HepG2 (cell line): ENCODE data around the gene TICAM2. TPM values are rescaled to one million over a fixed set of nuclear protein-coding genes. Genes with fewer than 3 reads are reported as not detected.

Source experiments
- ATAC-seq: fragments of 200-7000 bp; cut with Tn5 transposase; 3 replicates; pipeline ENCODE4 v1.9.1; 2020; ENCODE audit warnings: mild to moderate bottlenecking, moderate library complexity
- BruUV-seq: library from RNA; stranded (reverse); fragments of 400-500 nt; replicated peaks from 2 replicates; lab custom pipeline; 2021; lab: Mats Ljungman, UMichigan
- CTCF ChIA-PET: fragments of 300-600 bp; formaldehyde crosslinking; extraction: SDS; loops from one replicate; lab custom pipeline; 2021; ENCODE audit warnings: low total read pairs, inconsistent platforms, low intra/inter-chr PET ratio; lab: Yijun Ruan, JAX
- POLR2A ChIA-PET: fragments of 350-600 bp; sonication (Branson Sonifier 250); formaldehyde crosslinking; loops from one replicate; lab custom pipeline; 2020; ENCODE audit warnings: antibody characterized with exemption, inconsistent platforms; lab: Yijun Ruan, JAX
- DNase-seq: peaks from one replicate; pipeline ENCODE4 v3.0.0-alpha.2; 2015; ENCODE audit warnings: low spot score
- FAIRE-seq: peaks from 3 replicates; lab custom pipeline; 2011; peaks lifted over from hg19 to GRCh38; lab: Jason Lieb, UNC
- H2AFZ ChIP-seq: one replicate; pipeline ENCODE4 v1.6.1; 2011; ENCODE audit warnings: low read length, inconsistent platforms
- H3K27ac ChIP-seq: fragments of 300-600 bp; 3 replicates; pipeline ENCODE4 v1.8.0; 2011; ENCODE audit warnings: mixed run types, mild to moderate bottlenecking, mixed read lengths, low read length, inconsistent platforms; ENCODE audit not compliant: insufficient read depth; ENCODE audit errors: extremely low read length
- H3K27me3 ChIP-seq, 2 experiments: fragments of 200-600 bp in 1 of 2; 2 replicates in 1 of 2; 3 replicates in 1 of 2; pipeline versions ENCODE4 v1.6.0 to v1.8.0; 2011; ENCODE audit warnings: low read length in 2 of 2, mild to moderate bottlenecking in 2 of 2, moderate library complexity in 2 of 2, inconsistent platforms in 1 of 2; ENCODE audit not compliant: insufficient read depth in 2 of 2, control insufficient read depth in 1 of 2
- H3K36me3 ChIP-seq, 2 experiments: fragments of 200-600 bp in 1 of 2; replicated peaks in 1 of 2; 2 replicates in 1 of 2; 3 replicates in 1 of 2; pipeline versions ENCODE4 v1.5.1 to v1.8.0; 2011; ENCODE audit warnings: low read length in 2 of 2, inconsistent platforms in 1 of 2; ENCODE audit not compliant: insufficient read depth in 2 of 2, control insufficient read depth in 1 of 2
- H3K4me1 ChIP-seq: 2 replicates; pipeline ENCODE4 v1.5.1; 2012; ENCODE audit warnings: low read length, inconsistent platforms; ENCODE audit not compliant: insufficient read depth
- H3K4me2 ChIP-seq: 2 replicates; pipeline ENCODE4 v1.6.0; 2011; ENCODE audit warnings: low read depth, low read length, inconsistent platforms
- H3K4me3 ChIP-seq, 3 experiments: fragments of 200-600 bp in 1 of 3; sonication (generic), shearing (Covaris generic) in 1 of 3; replicated peaks in 1 of 3; 2 replicates each; pipeline ENCODE4 v1.5.1; 2011 to 2016; ENCODE audit warnings: low read length in 3 of 3, inconsistent platforms in 2 of 3, low read depth in 2 of 3, mild to moderate bottlenecking in 2 of 3, control low read depth in 1 of 3, mixed read lengths in 1 of 3; ENCODE audit not compliant: insufficient read depth in 1 of 3
- H3K79me2 ChIP-seq: one replicate; pipeline ENCODE4 v1.6.1; 2011; ENCODE audit warnings: low read length, inconsistent platforms; ENCODE audit not compliant: insufficient read depth
- H3K9ac ChIP-seq: 2 replicates; pipeline ENCODE4 v1.6.0; 2011; ENCODE audit warnings: mild to moderate bottlenecking, low read depth, low read length, inconsistent platforms; ENCODE audit not compliant: insufficient read depth
- H3K9me3 ChIP-seq: 2 replicates; pipeline ENCODE4 v1.5.1; 2012; ENCODE audit warnings: mild to moderate bottlenecking, low read length
- H4K20me1 ChIP-seq: 2 replicates; pipeline ENCODE4 v1.6.0; 2011; ENCODE audit warnings: inconsistent platforms, mild to moderate bottlenecking, low read length, moderate library complexity; ENCODE audit not compliant: insufficient read depth
- CERS6 ChIP-seq: sonication (generic); formaldehyde crosslinking; IDR thresholded peaks from 2 replicates; pipeline ENCODE4 v1.5.0; 2020; ENCODE audit warnings: missing genetic modification reagents
- MZF1 ChIP-seq: sonication (generic); formaldehyde crosslinking; IDR thresholded peaks from 2 replicates; pipeline ENCODE4 v1.8.1; 2023; ENCODE audit warnings: mild to moderate bottlenecking, missing genetic modification reagents, borderline replicate concordance
- NFIC ChIP-seq: IDR thresholded peaks from 2 replicates; pipeline ENCODE4 v1.6.1; 2012; ENCODE audit warnings: mild to moderate bottlenecking, low read length, inconsistent platforms
- POLR2AphosphoS2 ChIP-seq: IDR thresholded peaks from 2 replicates; pipeline ENCODE4 v1.6.1; 2011; ENCODE audit warnings: low read depth, low read length, improper control_type of control experiment
- ZNF121 ChIP-seq: sonication (generic); formaldehyde crosslinking; IDR thresholded peaks from 2 replicates; pipeline ENCODE4 v1.5.0; 2020; ENCODE audit warnings: mild to moderate bottlenecking, missing genetic modification reagents
- ZNF24 ChIP-seq: fragments of 450-650 bp; IDR thresholded peaks from 2 replicates; pipeline ENCODE4 v1.6.1; 2017; ENCODE audit warnings: antibody characterized with exemption, mild to moderate bottlenecking
- ZNF33B ChIP-seq: sonication (generic); formaldehyde crosslinking; IDR thresholded peaks from 2 replicates; pipeline ENCODE4 v1.5.1; 2020; ENCODE audit warnings: mild to moderate bottlenecking, missing genetic modification reagents
- ZNF441 ChIP-seq: sonication (generic); formaldehyde crosslinking; IDR thresholded peaks from 2 replicates; pipeline ENCODE4 v1.7.0; 2021; ENCODE audit warnings: missing genetic modification reagents, borderline replicate concordance
- ZNF446 ChIP-seq: sonication (generic); formaldehyde crosslinking; IDR thresholded peaks from 2 replicates; pipeline ENCODE4 v1.5.0; 2020; ENCODE audit warnings: mild to moderate bottlenecking, missing genetic modification reagents
- ZNF552 ChIP-seq: sonication (generic); formaldehyde crosslinking; IDR thresholded peaks from 2 replicates; pipeline ENCODE4 v1.9.0; 2022; ENCODE audit warnings: missing genetic modification reagents, mild to moderate bottlenecking, borderline replicate concordance
- ZNF747 ChIP-seq: sonication (generic); formaldehyde crosslinking; IDR thresholded peaks from 2 replicates; pipeline ENCODE4 v1.8.1; 2023; ENCODE audit warnings: missing genetic modification reagents, mild to moderate bottlenecking, borderline replicate concordance
- WGBS: methylation state at CpG from one replicate; pipeline ENCODE4 v1.1.6; 2017; ENCODE audit warnings: low lambda C conversion rate; 5-methylcytosine and 5-hydroxymethylcytosine counted together
- in situ Hi-C: cut with HindIII; loops from 2 replicates; pipeline ENCODE4 v1.10.0; 2017; ENCODE audit warnings: low pct_unique_long_range_greater_than_20kb; ENCODE audit not compliant: extremely low pct_ligation_motif_present
- intact Hi-C: fragments of 100-400 bp; cut with micrococcal nuclease; formaldehyde crosslinking; loops from one replicate; pipeline ENCODE4 v1.10.0; 2022; ENCODE audit not compliant: unreplicated experiment
- polyA plus RNA-seq, 8 experiments: library from polyadenylated mRNA; depleted of rRNA in 3 of 8; stranded (reverse) in 7 of 8; unstranded in 1 of 8; fragments of >200 nt; fragmentation: Illumina TruSeq in 4 of 8; extraction: Trizol in 4 of 8; gene quantifications; 2 replicates each; pipeline versions ENCODE4 v1.2.1 to v1.2.3, GENCODE V29; 2011 to 2016; ENCODE audit warnings: low read depth in 4 of 8, missing spikeins in 1 of 8, mixed read lengths in 1 of 8; ENCODE audit not compliant: insufficient read depth in 1 of 8
- total RNA-seq, 5 experiments: library from RNA; depleted of rRNA; stranded (reverse); fragments of >200 nt; fragmentation: Illumina TruSeq; extraction: Trizol; gene quantifications; 2 replicates each; pipeline ENCODE4 v1.2.3, GENCODE V29; 2016; ENCODE audit warnings: low read depth in 1 of 5
- TF ChIP-seq, protein P1 (sequence below): sonication (generic); formaldehyde crosslinking; IDR thresholded peaks from 2 replicates; pipeline ENCODE4 v1.4.0; 2020; ENCODE audit warnings: mild to moderate bottlenecking, low read depth, missing genetic modification reagents

The TICAM2 gene
- total and polyA plus RNA-seq, 2 of the 13 experiments (the other 11 are each of a cell fraction or from before 2014, with no cell fraction given): 0.04 TPM; not detected in 1

DNA sequence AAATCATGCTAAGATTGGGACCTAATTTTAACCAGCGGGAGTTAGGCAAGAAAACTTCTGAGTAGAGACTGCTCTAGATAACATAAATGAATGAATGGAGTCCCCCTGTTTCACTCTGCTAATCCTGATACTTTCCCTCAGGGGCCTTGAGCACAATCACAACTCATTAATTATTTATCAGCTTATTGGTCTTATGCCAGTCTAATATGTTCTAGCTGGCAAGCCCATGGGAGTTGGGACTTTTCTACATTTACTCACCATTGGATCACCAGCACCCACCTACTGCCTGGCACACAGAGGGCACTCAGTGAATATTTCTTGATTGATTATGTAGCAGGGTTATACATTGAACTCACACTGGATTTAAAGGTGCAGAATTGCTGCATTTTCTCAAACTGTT is 37.1 kb upstream of the TICAM2 start:
- no peak for TF ChIP-seq NFIC
- TF ChIP-seq, protein P1, sequence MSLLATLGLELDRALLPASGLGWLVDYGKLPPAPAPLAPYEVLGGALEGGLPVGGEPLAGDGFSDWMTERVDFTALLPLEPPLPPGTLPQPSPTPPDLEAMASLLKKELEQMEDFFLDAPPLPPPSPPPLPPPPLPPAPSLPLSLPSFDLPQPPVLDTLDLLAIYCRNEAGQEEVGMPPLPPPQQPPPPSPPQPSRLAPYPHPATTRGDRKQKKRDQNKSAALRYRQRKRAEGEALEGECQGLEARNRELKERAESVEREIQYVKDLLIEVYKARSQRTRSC (CRISPR knock-in tag): no peak
- no peak for TF ChIP-seq ZNF446 (CRISPR knock-in tag)
- no peak for TF ChIP-seq POLR2AphosphoS2
- TF ChIP-seq ZNF24: no peak
- TF ChIP-seq CERS6: no peak
- no peak for TF ChIP-seq MZF1 (CRISPR knock-in tag)
- no peak for TF ChIP-seq ZNF121
- no peak for TF ChIP-seq ZNF441 (CRISPR knock-in tag)
- TF ChIP-seq ZNF552: no peak
- TF ChIP-seq ZNF33B (CRISPR knock-in tag): no peak
- no peak for TF ChIP-seq ZNF747 (CRISPR knock-in tag)
- intact Hi-C loops: no loop called here
- 84% methylated on average over 1 of the region's 1 CpG for WGBS
- POLR2A ChIA-PET: no interaction called here
- no peak overlapping the region for H2AFZ ChIP-seq
- H3K36me3 ChIP-seq: no peaks in the 10 kb centered on the region
- ATAC-seq: no peak
- no peaks in the 10 kb centered on the region for H3K79me2 ChIP-seq
- in situ Hi-C loops: no loop called here
- no peaks in the 10 kb centered on the region for H3K9me3 ChIP-seq
- H3K4me1 ChIP-seq: peaks cover 14% of the 10 kb centered on the region
- H3K9ac ChIP-seq: no peak overlapping the region
- no peak overlapping the region for H3K27ac ChIP-seq
- FAIRE-seq: no peak
- CTCF ChIA-PET: no interaction called here
- no TSS peak for BruUV-seq
- no peak overlapping the region for H3K4me2 ChIP-seq
- no peak overlapping the region for H3K4me3 ChIP-seq
- H3K27me3 ChIP-seq: peaks cover 0 to 2% of the 10 kb centered on the region in 2 experiments; a peak in 1 of 5 replicates
- H4K20me1 ChIP-seq: no peaks in the 10 kb centered on the region
- DNase-seq: no peak
